Neural crest cell (in vitro differentiated cells): ENCODE data around the gene OPN1SW. TPM values are rescaled to one million over a fixed set of nuclear protein-coding genes. Genes with fewer than 3 reads are reported as not detected.

Experiments
- DNase-seq: peaks from one replicate; pipeline ENCODE4 v3.0.0; 2021; ENCODE audit warnings: low read depth, mixed read lengths, low spot score
- H3K27ac Mint-ChIP-seq: one replicate; pipeline ENCODE4 v1.8.0; 2021; ENCODE audit warnings: mild to moderate bottlenecking, mixed read lengths; ENCODE audit not compliant: unreplicated experiment
- H3K27me3 Mint-ChIP-seq: 2 replicates; pipeline ENCODE4 v1.8.0; 2021; ENCODE audit warnings: low read depth, mild to moderate bottlenecking, mixed read lengths
- H3K36me3 Mint-ChIP-seq: 2 replicates; pipeline ENCODE4 v1.8.0; 2021; ENCODE audit warnings: low read depth, mild to moderate bottlenecking, mixed read lengths
- H3K4me1 Mint-ChIP-seq: 2 replicates; pipeline ENCODE4 v1.8.0; 2021; ENCODE audit warnings: mixed read lengths
- H3K4me3 Mint-ChIP-seq: one replicate; pipeline ENCODE4 v1.8.0; 2021; ENCODE audit warnings: mild to moderate bottlenecking, mixed read lengths
- H3K9me3 Mint-ChIP-seq: 2 replicates; pipeline ENCODE4 v1.8.0; 2021; ENCODE audit warnings: mixed read lengths
- total RNA-seq: library from RNA; stranded (reverse); gene quantifications from 2 replicates; pipeline ENCODE4 v1.2.1, GENCODE V29; 2021
- TF ChIP-seq, protein P1 (sequence below): fragments of 200-600 bp; sonication (generic); conservative IDR thresholded peaks from 2 replicates; pipeline ENCODE4 v1.5.0; 2021; ENCODE audit warnings: antibody characterized with exemption, mild to moderate bottlenecking

The OPN1SW gene
- total RNA-seq, 1 donor from 2014 or later = not detected

GRCh38 chr7:128778946-128779345, 3.4 kb upstream of the OPN1SW start:
- TF ChIP-seq, protein P1, sequence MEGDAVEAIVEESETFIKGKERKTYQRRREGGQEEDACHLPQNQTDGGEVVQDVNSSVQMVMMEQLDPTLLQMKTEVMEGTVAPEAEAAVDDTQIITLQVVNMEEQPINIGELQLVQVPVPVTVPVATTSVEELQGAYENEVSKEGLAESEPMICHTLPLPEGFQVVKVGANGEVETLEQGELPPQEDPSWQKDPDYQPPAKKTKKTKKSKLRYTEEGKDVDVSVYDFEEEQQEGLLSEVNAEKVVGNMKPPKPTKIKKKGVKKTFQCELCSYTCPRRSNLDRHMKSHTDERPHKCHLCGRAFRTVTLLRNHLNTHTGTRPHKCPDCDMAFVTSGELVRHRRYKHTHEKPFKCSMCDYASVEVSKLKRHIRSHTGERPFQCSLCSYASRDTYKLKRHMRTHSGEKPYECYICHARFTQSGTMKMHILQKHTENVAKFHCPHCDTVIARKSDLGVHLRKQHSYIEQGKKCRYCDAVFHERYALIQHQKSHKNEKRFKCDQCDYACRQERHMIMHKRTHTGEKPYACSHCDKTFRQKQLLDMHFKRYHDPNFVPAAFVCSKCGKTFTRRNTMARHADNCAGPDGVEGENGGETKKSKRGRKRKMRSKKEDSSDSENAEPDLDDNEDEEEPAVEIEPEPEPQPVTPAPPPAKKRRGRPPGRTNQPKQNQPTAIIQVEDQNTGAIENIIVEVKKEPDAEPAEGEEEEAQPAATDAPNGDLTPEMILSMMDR = no peak
- peaks cover 10% of the 10 kb centered on the region for H3K27me3 Mint-ChIP-seq

GRCh38 chr7:128777156-128778123, 1.8 kb upstream of the OPN1SW start:
- TF ChIP-seq, protein P1 = no peak
- no peak for DNase-seq
- H3K4me1 Mint-ChIP-seq = no peaks in the 10 kb centered on the region
- H3K27ac Mint-ChIP-seq = no peak overlapping the region
- peaks cover 15% of the 10 kb centered on the region for H3K9me3 Mint-ChIP-seq
- H3K27me3 Mint-ChIP-seq = no peaks in the 10 kb centered on the region
- H3K4me3 Mint-ChIP-seq = no peak overlapping the region
- peaks cover 35% of the 10 kb centered on the region for H3K36me3 Mint-ChIP-seq

More at GRCh38 chr7:128778946-128779345, 3.4 kb upstream of the OPN1SW start:
- no peak for DNase-seq
- H3K4me1 Mint-ChIP-seq = peaks cover 10% of the 10 kb centered on the region
- H3K27ac Mint-ChIP-seq = no peak overlapping the region
- peaks cover 11% of the 10 kb centered on the region for H3K9me3 Mint-ChIP-seq
- H3K36me3 Mint-ChIP-seq = peaks cover 28% of the 10 kb centered on the region
- H3K4me3 Mint-ChIP-seq = no peak overlapping the region

GRCh38 chr7:128774921-128775320, 673 bp downstream of the OPN1SW start:
- Mint-ChIP-seq H3K4me1 (no peaks in the 10 kb centered on the region), H3K4me3 (no peak overlapping the region), H3K27me3 (no peaks in the 10 kb centered on the region), H3K27ac (no peak overlapping the region), H3K36me3 (peaks cover 50% of the 10 kb centered on the region), H3K9me3 (peaks cover 15% of the 10 kb centered on the region)
- TF ChIP-seq, protein P1 = no peak
- DNase-seq = no peak

GRCh38 chr7:128774029-128774689, 1.4 kb downstream of the OPN1SW start:
- H3K27me3 Mint-ChIP-seq = no peaks in the 10 kb centered on the region
- no peak overlapping the region for H3K27ac Mint-ChIP-seq
- H3K4me1 Mint-ChIP-seq = no peaks in the 10 kb centered on the region
- DNase-seq = no peak
- H3K9me3 Mint-ChIP-seq = peaks cover 15% of the 10 kb centered on the region
- TF ChIP-seq, protein P1 = no peak
- no peak overlapping the region for H3K4me3 Mint-ChIP-seq
- peaks cover 55% of the 10 kb centered on the region for H3K36me3 Mint-ChIP-seq

GRCh38 chr7:128773604-128774003, 2.0 kb downstream of the OPN1SW start:
- DNase-seq = no peak
- Mint-ChIP-seq H3K27ac (peak overlapping the region; percentile 54), H3K27me3 (no peaks in the 10 kb centered on the region), H3K36me3 (peaks cover 59% of the 10 kb centered on the region), H3K4me1 (no peaks in the 10 kb centered on the region), H3K9me3 (peaks cover 15% of the 10 kb centered on the region), H3K4me3 (no peak overlapping the region)
- TF ChIP-seq, protein P1 = no peak
